HG02885 (cell line): ENCODE data around the gene ABCC12.

Experiments
- ATAC-seq: cut with Tn5 transposase; IDR thresholded peaks from one replicate; pipeline ENCODE4 v1.9.1; 2021; ENCODE audit warnings: mild to moderate bottlenecking; ENCODE audit not compliant: unreplicated experiment, poor library complexity

ABCC12 gene

DNA sequence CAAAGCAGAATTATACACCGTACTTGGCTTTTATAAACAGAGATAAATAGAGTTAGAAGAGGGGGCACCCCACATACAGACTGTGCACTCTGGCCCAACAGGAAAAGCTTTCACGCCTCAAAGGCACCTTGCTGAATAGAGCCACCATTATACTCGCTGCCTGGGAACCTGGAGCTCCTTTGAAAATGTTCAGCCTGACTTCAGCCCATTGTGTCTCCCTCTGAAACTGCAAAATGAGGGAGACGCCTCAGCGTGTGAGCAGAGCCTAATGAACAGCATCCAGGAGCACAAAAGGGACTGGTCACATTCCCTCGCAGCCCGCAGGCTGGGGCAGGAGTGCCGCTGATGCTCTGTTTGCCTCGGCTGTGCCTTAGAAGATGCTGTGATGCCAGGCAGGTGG is 46.3 kb downstream of the ABCC12 start:
- ATAC-seq: no peak

DNA sequence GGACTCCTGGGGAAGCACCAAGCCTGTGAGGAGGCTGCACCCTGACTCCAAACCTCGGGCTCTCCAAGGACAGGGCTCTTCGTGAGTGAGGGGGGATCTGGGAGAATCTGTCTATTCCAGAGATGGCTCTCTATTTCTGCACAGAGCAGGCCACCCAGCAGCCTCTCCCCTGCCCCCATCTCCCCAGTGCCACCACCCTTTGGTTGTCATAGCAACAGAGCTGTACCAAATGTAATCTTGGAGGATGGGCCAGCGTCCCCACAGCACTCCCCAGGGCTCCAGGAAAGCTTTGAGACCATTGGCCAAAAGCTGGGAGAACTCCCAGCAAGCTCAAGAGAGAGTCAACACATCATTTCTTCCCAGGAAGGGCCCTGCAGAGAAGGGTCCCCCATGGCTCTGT is 49.3 kb downstream of the ABCC12 start:
- ATAC-seq: no peak
